CD14-positive monocyte (primary cell): ENCODE results near the gene PRDM1. TPM values are rescaled to one million over a fixed set of nuclear protein-coding genes. Genes with fewer than 3 reads are reported as not detected.

Experiments used
- DNase-seq, 3 donors: peaks; one replicate each; pipeline ENCODE4 v3.0.0-alpha.2; 2011 to 2022
- H2AFZ ChIP-seq: 2 replicates; pipeline ENCODE4 v1.6.0; 2012; ENCODE audit warnings: mild to moderate bottlenecking, low read depth, low read length, inconsistent platforms; ENCODE audit not compliant: insufficient read depth, poor library complexity, severe bottlenecking
- H3K27ac ChIP-seq, 2 donors: 1 replicate in 1 of 2; 2 replicates in 1 of 2; pipeline ENCODE4 v1.5.1; 2012 to 2013; ENCODE audit warnings: low read length in 2 of 2, control low read depth in 1 of 2, inconsistent platforms in 1 of 2, low read depth in 1 of 2, mild to moderate bottlenecking in 1 of 2
- H3K27me3 ChIP-seq, 2 donors: one replicate each; pipeline versions ENCODE4 v1.6.0 to v1.6.1; 2011 to 2013; ENCODE audit warnings: low read length in 2 of 2; ENCODE audit not compliant: control insufficient read depth in 2 of 2, insufficient read depth in 2 of 2
- H3K36me3 ChIP-seq, 2 donors: replicated peaks in 1 of 2; 1 replicate in 1 of 2; 2 replicates in 1 of 2; pipeline versions ENCODE4 v1.5.1 to v1.6.1; 2012 to 2013; ENCODE audit warnings: low read length in 2 of 2, control low read depth in 1 of 2, inconsistent platforms in 1 of 2, mild to moderate bottlenecking in 1 of 2; ENCODE audit not compliant: insufficient read depth in 2 of 2, control insufficient read depth in 1 of 2
- H3K4me1 ChIP-seq, 2 donors: 1 replicate in 1 of 2; 2 replicates in 1 of 2; pipeline versions ENCODE4 v1.5.1 to v1.6.1; 2012 to 2013; ENCODE audit warnings: low read length in 2 of 2, control low read depth in 1 of 2, inconsistent platforms in 1 of 2, mild to moderate bottlenecking in 1 of 2, moderate library complexity in 1 of 2; ENCODE audit not compliant: insufficient read depth in 2 of 2, control insufficient read depth in 1 of 2
- H3K4me2 ChIP-seq: replicated peaks from 2 replicates; pipeline ENCODE3; 2012; ENCODE audit warnings: low read length, moderate library complexity, mild to moderate bottlenecking; ENCODE audit not compliant: poor library complexity, severe bottlenecking; ENCODE audit errors: extremely low read depth
- H3K4me3 ChIP-seq, 3 experiments: fragments of 200-600 bp in 1 of 3; sonication (generic) in 1 of 3; replicated peaks in 1 of 3; 1 replicate in 2 of 3; 2 replicates in 1 of 3; pipeline ENCODE4 v1.5.1; 2011 to 2013; ENCODE audit warnings: low read length in 3 of 3, mild to moderate bottlenecking in 3 of 3, control low read depth in 2 of 3, low read depth in 2 of 3, inconsistent platforms in 1 of 3, moderate library complexity in 1 of 3
- H3K79me2 ChIP-seq: 2 replicates; pipeline ENCODE4 v1.6.0; 2012; ENCODE audit warnings: mild to moderate bottlenecking, control low read depth, inconsistent platforms, low read length, moderate library complexity; ENCODE audit not compliant: insufficient read depth
- H3K9ac ChIP-seq: 2 replicates; pipeline ENCODE4 v1.6.0; 2017; ENCODE audit warnings: low read length, mild to moderate bottlenecking; ENCODE audit not compliant: insufficient read depth, poor library complexity, severe bottlenecking
- H3K9me3 ChIP-seq, 2 donors: replicated peaks in 1 of 2; 1 replicate in 1 of 2; 2 replicates in 1 of 2; pipeline versions ENCODE4 v1.5.1 to v1.6.1; 2012 to 2013; ENCODE audit warnings: low read length in 2 of 2, control low read depth in 1 of 2; ENCODE audit not compliant: control insufficient read depth in 1 of 2, insufficient read depth in 1 of 2
- H4K20me1 ChIP-seq: 2 replicates; pipeline ENCODE4 v1.6.0; 2012; ENCODE audit warnings: mild to moderate bottlenecking, low read length, control low read depth, moderate library complexity; ENCODE audit not compliant: insufficient read depth
- H3K27ac Mint-ChIP-seq, 7 donors: one replicate each; pipeline ENCODE4 v1.8.0; 2020; ENCODE audit warnings: mild to moderate bottlenecking in 7 of 7, mixed read lengths in 7 of 7, moderate library complexity in 6 of 7, inconsistent platforms in 2 of 7
- H3K27me3 Mint-ChIP-seq, 3 donors: one replicate each; pipeline ENCODE4 v1.8.0; 2021 to 2022; ENCODE audit warnings: low read depth in 3 of 3, mild to moderate bottlenecking in 3 of 3, mixed read lengths in 3 of 3, moderate library complexity in 3 of 3, inconsistent platforms in 1 of 3
- H3K36me3 Mint-ChIP-seq, 2 donors: one replicate each; pipeline ENCODE4 v1.8.0; 2020; ENCODE audit warnings: mixed read lengths in 2 of 2, inconsistent platforms in 1 of 2, mild to moderate bottlenecking in 1 of 2
- H3K4me1 Mint-ChIP-seq: one replicate; pipeline ENCODE4 v1.8.0; 2020; ENCODE audit warnings: mild to moderate bottlenecking, mixed read lengths
- H3K4me3 Mint-ChIP-seq, 2 donors: one replicate each; pipeline ENCODE4 v1.8.0; 2020; ENCODE audit warnings: mild to moderate bottlenecking in 2 of 2, mixed read lengths in 2 of 2, moderate library complexity in 1 of 2
- H3K9me3 Mint-ChIP-seq, 7 donors: one replicate each; pipeline ENCODE4 v1.8.0; 2020 to 2022; ENCODE audit warnings: mixed read lengths in 7 of 7, mild to moderate bottlenecking in 6 of 7, moderate library complexity in 6 of 7, inconsistent platforms in 2 of 7
- WGBS: methylation state at CpG from one replicate; pipeline ENCODE4 v1.1.5; 2013; ENCODE audit warnings: missing lambda C conversion rate; ENCODE audit not compliant: insufficient coverage; 5-methylcytosine and 5-hydroxymethylcytosine counted together
- intact Hi-C, 2 donors: fragments of 100-400 bp; cut with micrococcal nuclease; formaldehyde crosslinking; loops; one replicate each; pipeline versions ENCODE4 v1.15.0 to v1.15.1; 2023
- polyA plus RNA-seq, 3 donors: library from polyadenylated mRNA; depleted of rRNA in 1 of 3; unstranded in 2 of 3; stranded (reverse) in 1 of 3; fragments of 300-500 nt in 2 of 3; fragments of >200 nt in 1 of 3; fragmentation: Illumina TruSeq in 2 of 3; gene quantifications; 1 replicate in 2 of 3; 2 replicates in 1 of 3; pipeline ENCODE4 v1.2.3, GENCODE V29; 2012 to 2021
- TF ChIP-seq, protein P1 (sequence below): fragments of 200-600 bp; IDR thresholded peaks from one replicate; pipeline ENCODE4 v1.8.0; 2022; ENCODE audit warnings: antibody characterized with exemption, mild to moderate bottlenecking

PRDM1 gene
- polyA plus RNA-seq, 3 donors, result 1.8 to 14.9 (median 5.2) TPM

DNA sequence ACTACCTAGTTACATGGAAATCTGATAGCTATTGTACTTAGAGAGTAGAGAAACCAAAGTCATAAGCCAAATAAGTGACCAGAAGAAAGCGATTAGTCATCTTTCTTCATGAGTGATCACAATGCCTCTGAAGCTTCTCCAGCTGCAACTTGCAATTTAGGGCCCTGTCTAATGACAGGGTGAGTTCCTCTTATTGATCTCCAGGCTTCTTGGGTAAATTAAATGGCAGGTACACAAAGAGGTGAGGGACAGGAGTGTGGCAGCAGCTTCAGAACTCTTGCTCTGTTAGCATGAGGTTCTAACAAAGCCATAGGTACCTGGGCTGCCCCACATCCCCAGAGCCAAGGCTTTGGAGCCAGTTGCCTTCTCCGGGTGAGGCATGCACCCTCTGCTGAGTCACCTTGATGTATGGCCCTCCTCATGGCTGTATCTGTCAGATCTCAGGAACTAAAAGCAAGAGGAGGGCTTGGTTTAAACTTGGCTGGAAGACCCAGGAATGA is 60.8 kb downstream of the PRDM1 start:
- no peak overlapping the region for H3K9ac ChIP-seq
- Mint-ChIP-seq H3K4me1 (peaks cover 4% of the 10 kb centered on the region), H3K4me3 (no peak overlapping the region), H3K27me3 (no peaks in the 10 kb centered on the region), H3K36me3 (no peaks in the 10 kb centered on the region), H3K9me3 (no peaks in the 10 kb centered on the region), H3K27ac (no peak overlapping the region)
- no peak overlapping the region for H3K4me3 ChIP-seq
- no peaks in the 10 kb centered on the region for H3K79me2 ChIP-seq
- no peak overlapping the region for H2AFZ ChIP-seq
- no peaks in the 10 kb centered on the region for H3K27me3 ChIP-seq
- intact Hi-C loops, result no loop called here
- TF ChIP-seq, protein P1, sequence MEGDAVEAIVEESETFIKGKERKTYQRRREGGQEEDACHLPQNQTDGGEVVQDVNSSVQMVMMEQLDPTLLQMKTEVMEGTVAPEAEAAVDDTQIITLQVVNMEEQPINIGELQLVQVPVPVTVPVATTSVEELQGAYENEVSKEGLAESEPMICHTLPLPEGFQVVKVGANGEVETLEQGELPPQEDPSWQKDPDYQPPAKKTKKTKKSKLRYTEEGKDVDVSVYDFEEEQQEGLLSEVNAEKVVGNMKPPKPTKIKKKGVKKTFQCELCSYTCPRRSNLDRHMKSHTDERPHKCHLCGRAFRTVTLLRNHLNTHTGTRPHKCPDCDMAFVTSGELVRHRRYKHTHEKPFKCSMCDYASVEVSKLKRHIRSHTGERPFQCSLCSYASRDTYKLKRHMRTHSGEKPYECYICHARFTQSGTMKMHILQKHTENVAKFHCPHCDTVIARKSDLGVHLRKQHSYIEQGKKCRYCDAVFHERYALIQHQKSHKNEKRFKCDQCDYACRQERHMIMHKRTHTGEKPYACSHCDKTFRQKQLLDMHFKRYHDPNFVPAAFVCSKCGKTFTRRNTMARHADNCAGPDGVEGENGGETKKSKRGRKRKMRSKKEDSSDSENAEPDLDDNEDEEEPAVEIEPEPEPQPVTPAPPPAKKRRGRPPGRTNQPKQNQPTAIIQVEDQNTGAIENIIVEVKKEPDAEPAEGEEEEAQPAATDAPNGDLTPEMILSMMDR, result no peak
- no peaks in the 10 kb centered on the region for H3K4me1 ChIP-seq
- 100% methylated on average over 1 of the region's 2 CpGs for WGBS
- no peak overlapping the region for H3K4me2 ChIP-seq
- no peaks in the 10 kb centered on the region for H3K36me3 ChIP-seq
- no peak overlapping the region for H3K27ac ChIP-seq
- DNase-seq, result no peak
- no peaks in the 10 kb centered on the region for H4K20me1 ChIP-seq
- H3K9me3 ChIP-seq, result no peaks in the 10 kb centered on the region

DNA sequence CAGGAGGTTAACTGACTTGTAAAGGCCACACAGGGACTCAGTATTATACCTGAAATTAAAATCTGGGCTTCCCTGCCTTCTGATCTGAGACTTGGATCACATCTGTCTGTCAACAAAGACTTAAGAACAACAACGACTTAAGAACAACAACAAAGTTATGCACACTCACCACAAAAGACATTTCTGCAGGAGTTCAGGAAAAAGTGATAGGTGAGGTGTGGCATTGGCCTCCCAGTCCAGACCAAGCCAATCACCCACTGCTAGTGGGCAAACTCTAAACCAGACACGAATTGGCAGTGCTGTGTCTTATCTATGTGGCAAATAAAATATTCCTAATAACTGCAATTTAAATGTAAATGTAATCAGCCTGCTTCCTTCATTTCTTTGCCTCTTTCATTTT is 61.3 kb downstream of the PRDM1 start:
- no peak overlapping the region for H3K4me3 Mint-ChIP-seq
- Histone ChIP-seq H3K4me3 (no peak overlapping the region), H3K9ac (no peak overlapping the region), H3K27me3 (no peaks in the 10 kb centered on the region), H3K36me3 (no peaks in the 10 kb centered on the region), H3K27ac (no peak overlapping the region), H3K9me3 (no peaks in the 10 kb centered on the region), H3K4me1 (no peaks in the 10 kb centered on the region), H3K79me2 (no peaks in the 10 kb centered on the region), H4K20me1 (no peaks in the 10 kb centered on the region), H2AFZ (no peak overlapping the region), H3K4me2 (no peak overlapping the region)
- H3K27me3 Mint-ChIP-seq, result no peaks in the 10 kb centered on the region
- no peaks in the 10 kb centered on the region for H3K9me3 Mint-ChIP-seq
- WGBS, result no CpG with 5 or more reads among the region's 2 CpGs
- H3K27ac Mint-ChIP-seq, result no peak overlapping the region
- H3K36me3 Mint-ChIP-seq, result no peaks in the 10 kb centered on the region
- TF ChIP-seq, protein P1, result no peak
- no peaks in the 10 kb centered on the region for H3K4me1 Mint-ChIP-seq
- intact Hi-C loops, result no loop called here
- DNase-seq, result no peak
